GM10266 (cell line): ENCODE results near the gene FGD6.

Source experiments
- DNase-seq: peaks from one replicate; pipeline ENCODE4 v3.0.0; 2012; ENCODE audit errors: extremely low spot score
- TF ChIP-seq, protein P1 (sequence below): IDR thresholded peaks from 2 replicates; pipeline ENCODE4 v1.5.1; 2012; ENCODE audit warnings: mild to moderate bottlenecking, low read depth; ENCODE audit not compliant: control insufficient read depth, insufficient read depth; ENCODE audit errors: missing control alignments

The FGD6 gene

DNA sequence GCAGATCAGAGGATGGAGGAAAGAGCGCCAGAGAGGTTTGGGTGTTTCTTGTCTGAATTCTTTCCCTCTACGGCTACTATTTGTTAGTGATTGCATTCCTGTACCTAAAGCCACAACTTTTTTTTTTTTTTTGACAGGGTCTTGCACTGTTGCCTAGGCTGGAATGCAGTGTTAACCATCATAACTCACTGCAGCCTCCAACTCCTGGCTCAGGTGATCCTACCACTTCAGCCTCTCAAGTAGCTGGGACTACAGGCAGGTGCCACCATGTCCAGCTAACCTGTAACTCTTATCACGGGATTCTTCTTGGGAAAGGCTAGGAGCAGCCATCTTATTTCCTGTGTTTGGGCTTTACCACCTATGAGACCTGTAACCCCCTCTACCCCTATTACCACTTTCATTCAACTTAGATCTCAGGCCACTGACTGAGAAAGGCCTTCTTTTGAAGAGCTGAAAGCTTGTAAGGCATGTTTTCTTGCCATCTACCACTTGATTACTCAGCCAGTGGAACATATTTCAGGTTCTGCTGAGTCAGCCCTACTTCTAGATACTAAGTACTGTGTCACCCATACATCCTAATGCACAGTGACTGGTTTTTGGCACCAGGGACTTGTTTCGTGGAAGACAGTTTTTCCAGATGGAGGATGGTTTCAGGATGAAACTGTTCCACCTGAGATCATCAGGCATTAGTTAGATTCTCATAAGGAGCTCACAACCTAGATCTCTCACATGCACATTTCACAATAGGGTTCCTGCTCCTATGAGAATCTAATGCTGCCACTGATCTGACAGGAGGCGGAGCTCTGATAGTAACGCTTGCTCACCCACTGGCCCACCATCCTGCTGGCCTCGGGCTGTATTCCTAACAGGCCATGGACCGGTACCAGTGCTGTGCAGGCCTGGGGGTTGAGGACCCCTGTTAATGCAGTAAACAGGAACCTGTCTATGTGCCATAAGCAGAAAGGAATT, 7.2 kb upstream of the FGD6 start:
- TF ChIP-seq, protein P1, sequence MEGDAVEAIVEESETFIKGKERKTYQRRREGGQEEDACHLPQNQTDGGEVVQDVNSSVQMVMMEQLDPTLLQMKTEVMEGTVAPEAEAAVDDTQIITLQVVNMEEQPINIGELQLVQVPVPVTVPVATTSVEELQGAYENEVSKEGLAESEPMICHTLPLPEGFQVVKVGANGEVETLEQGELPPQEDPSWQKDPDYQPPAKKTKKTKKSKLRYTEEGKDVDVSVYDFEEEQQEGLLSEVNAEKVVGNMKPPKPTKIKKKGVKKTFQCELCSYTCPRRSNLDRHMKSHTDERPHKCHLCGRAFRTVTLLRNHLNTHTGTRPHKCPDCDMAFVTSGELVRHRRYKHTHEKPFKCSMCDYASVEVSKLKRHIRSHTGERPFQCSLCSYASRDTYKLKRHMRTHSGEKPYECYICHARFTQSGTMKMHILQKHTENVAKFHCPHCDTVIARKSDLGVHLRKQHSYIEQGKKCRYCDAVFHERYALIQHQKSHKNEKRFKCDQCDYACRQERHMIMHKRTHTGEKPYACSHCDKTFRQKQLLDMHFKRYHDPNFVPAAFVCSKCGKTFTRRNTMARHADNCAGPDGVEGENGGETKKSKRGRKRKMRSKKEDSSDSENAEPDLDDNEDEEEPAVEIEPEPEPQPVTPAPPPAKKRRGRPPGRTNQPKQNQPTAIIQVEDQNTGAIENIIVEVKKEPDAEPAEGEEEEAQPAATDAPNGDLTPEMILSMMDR = no peak
- DNase-seq = no peak

DNA sequence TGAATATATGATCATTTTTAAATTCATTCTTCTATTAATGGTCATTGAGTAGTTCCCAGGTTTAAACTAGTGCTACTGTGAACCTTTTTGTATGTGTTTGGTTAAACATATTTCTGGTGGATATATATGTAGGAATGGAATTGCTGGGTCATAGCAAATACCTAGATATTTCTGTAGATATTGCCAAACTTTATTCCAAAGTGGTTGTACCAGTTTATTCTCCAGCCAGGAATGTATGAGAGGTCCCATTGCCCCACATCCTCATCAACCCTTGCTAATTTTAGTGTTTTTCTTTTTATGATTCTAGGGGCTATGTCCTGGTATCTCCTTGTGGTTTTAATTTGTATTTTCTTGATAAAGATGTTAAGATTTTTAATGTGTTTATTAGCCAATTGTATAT, 3.5 kb upstream of the FGD6 start:
- TF ChIP-seq, protein P1 = no peak
- no peak for DNase-seq

GRCh38 chr12:95220190-95220589, 2.9 kb upstream of the FGD6 start:
- no peak for DNase-seq
- TF ChIP-seq, protein P1 = no peak

DNA sequence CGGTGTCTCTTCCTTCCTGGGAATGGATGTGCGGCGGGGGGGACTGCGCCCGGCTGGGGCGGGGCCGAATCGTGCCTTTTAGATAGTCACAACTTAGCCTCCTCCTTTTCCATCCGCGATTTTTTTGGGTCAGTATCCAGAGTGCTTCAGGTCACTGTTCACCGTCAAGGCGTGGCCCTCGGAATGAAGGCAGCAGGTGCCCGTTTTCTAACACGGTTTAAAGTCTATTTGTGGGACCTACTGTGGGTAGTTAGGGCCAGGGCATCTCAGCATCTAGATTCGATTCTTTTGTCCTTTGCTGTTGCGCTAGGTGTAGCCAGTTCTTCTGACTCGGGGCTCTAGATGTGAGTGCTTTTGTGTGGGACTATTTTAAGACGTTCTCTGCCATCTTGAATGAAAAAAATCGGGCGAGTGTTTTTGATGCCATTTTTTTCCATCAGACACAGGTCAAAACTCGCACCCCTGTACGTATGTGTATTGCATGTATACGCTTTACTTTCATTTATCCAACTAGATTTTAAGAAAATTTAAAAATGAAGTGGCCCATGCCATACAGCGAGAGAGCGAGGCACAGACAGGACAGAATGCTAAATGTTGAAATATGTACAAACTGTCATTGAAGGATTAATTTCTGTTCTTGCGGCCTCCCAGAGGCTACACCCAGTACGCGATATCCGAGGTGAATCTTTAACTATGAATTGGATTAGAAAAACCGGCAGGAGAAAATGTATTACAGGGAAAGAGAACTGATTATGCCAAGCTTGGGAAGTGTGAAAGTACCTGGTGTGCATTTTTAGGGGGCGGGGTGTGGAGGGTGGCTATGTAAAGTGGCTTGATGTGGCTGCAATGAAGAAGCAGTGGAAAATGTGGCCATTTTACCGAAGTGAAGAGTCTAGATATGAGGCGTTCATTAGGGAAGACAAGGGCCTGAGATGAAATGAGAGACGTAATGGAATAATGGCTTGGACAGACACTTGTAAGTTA, 1.2 kb upstream of the FGD6 start:
- peak; percentile 34 for DNase-seq
- TF ChIP-seq, protein P1 = no peak

- no peak for DNase-seq
Observed at GRCh38 chr12:95216711-95217376, 423 bp downstream of the FGD6 start.

GRCh38 chr12:95215949-95216348, 1.3 kb downstream of the FGD6 start:
- DNase-seq = peak; percentile 42
- TF ChIP-seq, protein P1 = no peak

More at GRCh38 chr12:95216711-95217376, 423 bp downstream of the FGD6 start:
- TF ChIP-seq, protein P1 = no peak
